Neural cell (in vitro differentiated cells): ENCODE results near the gene PROX2.

Experiments
- CTCF ChIP-seq: fragments of 450-650 bp; IDR thresholded peaks from 2 replicates; pipeline ENCODE4 v1.5.1; 2014; ENCODE audit warnings: antibody characterized with exemption, mild to moderate bottlenecking, moderate library complexity; ENCODE audit not compliant: poor library complexity, severe bottlenecking
- EP300 ChIP-seq: fragments of 450-650 bp; conservative IDR thresholded peaks from 2 replicates; pipeline ENCODE4 v1.6.1; 2014; ENCODE audit warnings: antibody characterized with exemption, mild to moderate bottlenecking, moderate library complexity; ENCODE audit not compliant: poor library complexity, severe bottlenecking
- EZH2 ChIP-seq: fragments of 200-600, 300-800 bp; shearing (Covaris generic), sonication (generic); IDR thresholded peaks from 2 replicates; pipeline ENCODE4 v1.6.1; 2014; ENCODE audit warnings: antibody characterized with exemption, low read length, borderline replicate concordance, mild to moderate bottlenecking; ENCODE audit not compliant: insufficient read depth, poor library complexity, severe bottlenecking
- POLR2AphosphoS5 ChIP-seq: IDR thresholded peaks from 2 replicates; pipeline ENCODE4 v1.6.1; 2012

- TF ChIP-seq POLR2AphosphoS5 (no peak), EP300 (no peak), EZH2 (no peak), CTCF (no peak)
Measured at GRCh38 chr14:74924061-74924460, 48.1 kb upstream of the PROX2 start.
